Measurements from ENCODE around the gene BIRC3. TPM values are rescaled to one million over a fixed set of nuclear protein-coding genes. Genes with fewer than 3 reads are reported as not detected.
A peak's percentile ranks its signal among the peaks of the same experiment; 100 is the strongest.

The BIRC3 gene
- total and polyA plus RNA-seq, 4 donors, result 2.6 to 19.3 (median 11.9) TPM

- Histone ChIP-seq H3K27me3 (ENCODE audit: control insufficient read depth in 1 of 2, insufficient read depth in 2 of 2, low read length in 1 of 2) (no peaks in the 10 kb centered on the region), H3K4me1 (ENCODE audit: control insufficient read depth in 1 of 2, insufficient read depth in 2 of 2, low read length in 2 of 2) (no peaks in the 10 kb centered on the region), H3K36me3 (ENCODE audit: control insufficient read depth in 1 of 2, insufficient read depth in 2 of 2, low read length in 1 of 2) (no peaks in the 10 kb centered on the region), H3K9me3 (ENCODE audit: control insufficient read depth, low read length) (no peaks in the 10 kb centered on the region), H3K4me3 (ENCODE audit: low read length in 2 of 2) (no peak overlapping the region), H3K27ac (ENCODE audit: low read depth in 1 of 2, low read length in 2 of 2) (no peak overlapping the region)
- 11 to 17% methylated on average over 3 of the region's 3 CpGs for WGBS, 2 donors
- DNase-seq (no peak), ATAC-seq (ENCODE audit: low FRiP score) (no peak)
- intact Hi-C loops (cut with DNase I), result loop anchor here in 1 of 2 donors (5.0 kb wide), 2 partner anchors 39 to 164 kb away; partner anchors contain the start of gene YAP1
Observed at GRCh38 chr11:102276783-102277182, 40.5 kb upstream of the BIRC3 start.

GRCh38 chr11:102279641-102280170 lies 37.6 kb upstream of the BIRC3 start:
- Histone ChIP-seq H3K9me3 (ENCODE audit: control insufficient read depth, low read length) (no peaks in the 10 kb centered on the region), H3K36me3 (ENCODE audit: control insufficient read depth in 1 of 2, insufficient read depth in 2 of 2, low read length in 1 of 2) (no peaks in the 10 kb centered on the region), H3K27ac (ENCODE audit: low read depth in 1 of 2, low read length in 2 of 2) (peak overlapping the region in 1 of 2 donors; percentile 28), H3K27me3 (ENCODE audit: control insufficient read depth in 1 of 2, insufficient read depth in 2 of 2, low read length in 1 of 2) (no peaks in the 10 kb centered on the region), H3K4me3 (ENCODE audit: low read length in 2 of 2) (no peak overlapping the region), H3K4me1 (ENCODE audit: control insufficient read depth in 1 of 2, insufficient read depth in 2 of 2, low read length in 2 of 2) (peaks cover 0 to 3% of the 10 kb centered on the region in 2 donors)
- DNase-seq (no peak), ATAC-seq (ENCODE audit: low FRiP score) (peak; percentile 54)
- intact Hi-C loops (cut with DNase I), result loop anchor here in 1 of 2 donors (5.0 kb wide), 2 partner anchors 42 to 167 kb away; partner anchors contain the start of gene YAP1
- WGBS, 2 donors, result 15 to 23% methylated on average over 13 of the region's 13 CpGs

GRCh38 chr11:102280245-102280833 lies 36.9 kb upstream of the BIRC3 start:
- Histone ChIP-seq H3K27ac (ENCODE audit: low read depth in 1 of 2, low read length in 2 of 2) (no peak overlapping the region), H3K4me1 (ENCODE audit: control insufficient read depth in 1 of 2, insufficient read depth in 2 of 2, low read length in 2 of 2) (peaks cover 0 to 3% of the 10 kb centered on the region in 2 donors), H3K36me3 (ENCODE audit: control insufficient read depth in 1 of 2, insufficient read depth in 2 of 2, low read length in 1 of 2) (no peaks in the 10 kb centered on the region), H3K9me3 (ENCODE audit: control insufficient read depth, low read length) (no peaks in the 10 kb centered on the region), H3K27me3 (ENCODE audit: control insufficient read depth in 1 of 2, insufficient read depth in 2 of 2, low read length in 1 of 2) (no peaks in the 10 kb centered on the region), H3K4me3 (ENCODE audit: low read length in 2 of 2) (no peak overlapping the region)
- ATAC-seq (ENCODE audit: low FRiP score), result no peak
- intact Hi-C loops (cut with DNase I), result no loop called here
- WGBS, 2 donors, result 94 to 95% methylated on average over 4 of the region's 4 CpGs
- DNase-seq, result no peak

GRCh38 chr11:102283116-102283485 lies 34.2 kb upstream of the BIRC3 start:
- Histone ChIP-seq H3K9me3 (ENCODE audit: control insufficient read depth, low read length) (no peaks in the 10 kb centered on the region), H3K4me1 (ENCODE audit: control insufficient read depth in 1 of 2, insufficient read depth in 2 of 2, low read length in 2 of 2) (peaks cover 0 to 3% of the 10 kb centered on the region in 2 donors), H3K27ac (ENCODE audit: low read depth in 1 of 2, low read length in 2 of 2) (peak overlapping the region in 1 of 2 donors; percentile 67), H3K27me3 (ENCODE audit: control insufficient read depth in 1 of 2, insufficient read depth in 2 of 2, low read length in 1 of 2) (no peaks in the 10 kb centered on the region), H3K4me3 (ENCODE audit: low read length in 2 of 2) (no peak overlapping the region), H3K36me3 (ENCODE audit: control insufficient read depth in 1 of 2, insufficient read depth in 2 of 2, low read length in 1 of 2) (no peaks in the 10 kb centered on the region)
- DNase-seq (no peak), ATAC-seq (ENCODE audit: low FRiP score) (peak; percentile 68)
- WGBS, 2 donors, result 12 to 30% methylated on average over 1 of the region's 1 CpG
- intact Hi-C loops (cut with DNase I), result no loop called here

- DNase-seq (no peak), ATAC-seq (ENCODE audit: low FRiP score) (no peak)
- WGBS, 2 donors, result 94 to 98% methylated on average over 3 of the region's 3 CpGs
- H3K27me3 ChIP-seq (ENCODE audit: control insufficient read depth in 1 of 2, insufficient read depth in 2 of 2, low read length in 1 of 2), result no peaks in the 10 kb centered on the region
- peaks cover 0 to 3% of the 10 kb centered on the region in 2 donors for H3K4me1 ChIP-seq (ENCODE audit: control insufficient read depth in 1 of 2, insufficient read depth in 2 of 2, low read length in 2 of 2)
- H3K27ac ChIP-seq (ENCODE audit: low read depth in 1 of 2, low read length in 2 of 2), result peak overlapping the region in 1 of 2 donors; percentile 28
- intact Hi-C loops (cut with DNase I), result no loop called here
- H3K4me3 ChIP-seq (ENCODE audit: low read length in 2 of 2), result no peak overlapping the region
- no peaks in the 10 kb centered on the region for H3K36me3 ChIP-seq (ENCODE audit: control insufficient read depth in 1 of 2, insufficient read depth in 2 of 2, low read length in 1 of 2)
- H3K9me3 ChIP-seq (ENCODE audit: control insufficient read depth, low read length), result no peaks in the 10 kb centered on the region
Observed at GRCh38 chr11:102284008-102284407, 33.3 kb upstream of the BIRC3 start.

GRCh38 chr11:102286292-102286691 lies 31.0 kb upstream of the BIRC3 start:
- no peaks in the 10 kb centered on the region for H3K27me3 ChIP-seq (ENCODE audit: control insufficient read depth in 1 of 2, insufficient read depth in 2 of 2, low read length in 1 of 2)
- 90 to 92% methylated on average over 3 of the region's 3 CpGs for WGBS, 2 donors
- no peak overlapping the region for H3K4me3 ChIP-seq (ENCODE audit: low read length in 2 of 2)
- no peak for DNase-seq
- no peak overlapping the region for H3K27ac ChIP-seq (ENCODE audit: low read depth in 1 of 2, low read length in 2 of 2)
- peaks cover 2 to 3% of the 10 kb centered on the region in 2 donors for H3K4me1 ChIP-seq (ENCODE audit: control insufficient read depth in 1 of 2, insufficient read depth in 2 of 2, low read length in 2 of 2)
- no peaks in the 10 kb centered on the region for H3K9me3 ChIP-seq (ENCODE audit: control insufficient read depth, low read length)
- ATAC-seq (ENCODE audit: low FRiP score), result no peak
- H3K36me3 ChIP-seq (ENCODE audit: control insufficient read depth in 1 of 2, insufficient read depth in 2 of 2, low read length in 1 of 2), result no peaks in the 10 kb centered on the region
- intact Hi-C loops (cut with DNase I), result loop anchor here (5.0 kb wide), 2 partner anchors 61 to 211 kb away; partner anchors contain the start of gene BIRC2 (in 1 of the 2)

GRCh38 chr11:102287964-102288724 lies 29.1 kb upstream of the BIRC3 start:
- ATAC-seq (ENCODE audit: low FRiP score), result peak; percentile 85
- Histone ChIP-seq H3K9me3 (ENCODE audit: control insufficient read depth, low read length) (no peaks in the 10 kb centered on the region), H3K27me3 (ENCODE audit: control insufficient read depth in 1 of 2, insufficient read depth in 2 of 2, low read length in 1 of 2) (no peaks in the 10 kb centered on the region), H3K4me3 (ENCODE audit: low read length in 2 of 2) (no peak overlapping the region), H3K27ac (ENCODE audit: low read depth in 1 of 2, low read length in 2 of 2) (peak overlapping the region in 1 of 2 donors; percentile 38), H3K36me3 (ENCODE audit: control insufficient read depth in 1 of 2, insufficient read depth in 2 of 2, low read length in 1 of 2) (no peaks in the 10 kb centered on the region), H3K4me1 (ENCODE audit: control insufficient read depth in 1 of 2, insufficient read depth in 2 of 2, low read length in 2 of 2) (peaks cover 2 to 3% of the 10 kb centered on the region in 2 donors)
- intact Hi-C loops (cut with DNase I), result loop anchor here (5.0 kb wide), 2 partner anchors 59 to 209 kb away; partner anchors contain the start of gene BIRC2 (in 1 of the 2)
- 30 to 34% methylated on average over 13 of the region's 13 CpGs for WGBS, 2 donors
- peak in 1 of 2 donors; percentile 51 for DNase-seq

GRCh38 chr11:102288725-102289083 lies 28.6 kb upstream of the BIRC3 start:
- Histone ChIP-seq H3K4me3 (ENCODE audit: low read length in 2 of 2) (no peak overlapping the region), H3K27me3 (ENCODE audit: control insufficient read depth in 1 of 2, insufficient read depth in 2 of 2, low read length in 1 of 2) (no peaks in the 10 kb centered on the region), H3K27ac (ENCODE audit: low read depth in 1 of 2, low read length in 2 of 2) (peak overlapping the region in 1 of 2 donors; percentile 38), H3K36me3 (ENCODE audit: control insufficient read depth in 1 of 2, insufficient read depth in 2 of 2, low read length in 1 of 2) (no peaks in the 10 kb centered on the region), H3K4me1 (ENCODE audit: control insufficient read depth in 1 of 2, insufficient read depth in 2 of 2, low read length in 2 of 2) (peaks cover under 1 to 2% of the 10 kb centered on the region in 2 donors), H3K9me3 (ENCODE audit: control insufficient read depth, low read length) (no peaks in the 10 kb centered on the region)
- ATAC-seq (ENCODE audit: low FRiP score) (no peak), DNase-seq (no peak)
- 67 to 74% methylated on average over 3 of the region's 3 CpGs for WGBS, 2 donors
- intact Hi-C loops (cut with DNase I), result loop anchor here (5.0 kb wide), 2 partner anchors 59 to 209 kb away; partner anchors contain the start of gene BIRC2 (in 1 of the 2)
